Endothelial cell of umbilical vein (primary cell): ENCODE results near the gene TRIM52. TPM values are rescaled to one million over a fixed set of nuclear protein-coding genes. Genes with fewer than 3 reads are reported as not detected.

ENCODE experiments used
- BruUV-seq: library from RNA; stranded (reverse); fragments of 400-500 nt; replicated peaks from 2 replicates; lab custom pipeline; 2021; lab: Mats Ljungman, UMichigan
- CTCF ChIA-PET: fragments of 300-600, 350-600 bp; sonication (Branson Sonifier 250); formaldehyde crosslinking; loops from one replicate; lab custom pipeline; 2021; ENCODE audit warnings: antibody characterized with exemption, inconsistent platforms; lab: Charles Lee
- POLR2A ChIA-PET: fragments of 300-600, 350-600 bp; sonication (Branson Sonifier 250); formaldehyde crosslinking; loops from one replicate; lab custom pipeline; 2021; ENCODE audit warnings: antibody characterized with exemption, inconsistent platforms; lab: Charles Lee
- DNase-seq: peaks from one replicate; pipeline ENCODE4 v3.0.0-alpha.2; 2011; ENCODE audit warnings: low read depth, low spot score
- FAIRE-seq: peaks from 2 replicates; lab custom pipeline; 2011; peaks lifted over from hg19 to GRCh38; lab: Jason Lieb, UNC
- H2AFZ ChIP-seq: 2 replicates; pipeline ENCODE4 v1.6.0; 2012; ENCODE audit warnings: low read depth, low read length, control low read depth, inconsistent platforms
- H3K27ac ChIP-seq: 2 replicates; pipeline ENCODE4 v1.5.1; 2011; ENCODE audit warnings: low read depth, mild to moderate bottlenecking, control low read depth, low read length, moderate library complexity; ENCODE audit not compliant: insufficient read depth
- H3K27me3 ChIP-seq, 2 experiments: 2 replicates each; pipeline versions ENCODE4 v1.6.0 to v1.6.1; 2011; ENCODE audit warnings: low read length in 2 of 2, mixed read lengths in 1 of 2; ENCODE audit not compliant: control insufficient read depth in 2 of 2, insufficient read depth in 2 of 2
- H3K36me3 ChIP-seq, 2 experiments: 2 replicates in 1 of 2; 3 replicates in 1 of 2; pipeline ENCODE4 v1.5.1; 2011; ENCODE audit warnings: low read length in 2 of 2, mild to moderate bottlenecking in 1 of 2, moderate library complexity in 1 of 2; ENCODE audit not compliant: control insufficient read depth in 2 of 2, insufficient read depth in 2 of 2; ENCODE audit errors: extremely low read depth in 1 of 2
- H3K4me1 ChIP-seq: 3 replicates; pipeline ENCODE4 v1.5.1; 2011; ENCODE audit warnings: mild to moderate bottlenecking, low read length; ENCODE audit not compliant: control insufficient read depth, insufficient read depth; ENCODE audit errors: extremely low read depth
- H3K4me2 ChIP-seq: 2 replicates; pipeline ENCODE4 v1.6.1; 2011; ENCODE audit warnings: low read length, control low read depth, mixed read lengths; ENCODE audit not compliant: insufficient read depth
- H3K4me3 ChIP-seq, 3 experiments: fragments of 200-600 bp in 1 of 3; sonication (generic), shearing (Covaris generic) in 1 of 3; replicated peaks in 1 of 3; 2 replicates each; pipeline ENCODE4 v1.5.1; 2011 to 2016; ENCODE audit warnings: control low read depth in 3 of 3, low read length in 3 of 3, mild to moderate bottlenecking in 2 of 3, inconsistent platforms in 1 of 3, low read depth in 1 of 3, moderate library complexity in 1 of 3; ENCODE audit not compliant: insufficient read depth in 1 of 3
- H3K79me2 ChIP-seq: 2 replicates; pipeline ENCODE4 v1.6.0; 2012; ENCODE audit warnings: low read length, inconsistent platforms; ENCODE audit not compliant: control insufficient read depth, insufficient read depth
- H3K9ac ChIP-seq: replicated peaks from 2 replicates; pipeline ENCODE3; 2011; ENCODE audit warnings: low read length, control low read depth; ENCODE audit not compliant: insufficient read depth; ENCODE audit errors: extremely low read depth
- H3K9me1 ChIP-seq: replicated peaks from 3 replicates; pipeline ENCODE4 v1.6.0; 2011; ENCODE audit warnings: mild to moderate bottlenecking, low read length; ENCODE audit not compliant: control insufficient read depth, insufficient read depth; ENCODE audit errors: extremely low read depth
- H3K9me3 ChIP-seq: replicated peaks from 2 replicates; pipeline ENCODE4 v1.5.1; 2012; ENCODE audit warnings: low read length, inconsistent platforms; ENCODE audit not compliant: control insufficient read depth, insufficient read depth
- H4K20me1 ChIP-seq: replicated peaks from 2 replicates; pipeline ENCODE3; 2011; ENCODE audit warnings: mild to moderate bottlenecking, low read length; ENCODE audit not compliant: control insufficient read depth, insufficient read depth; ENCODE audit errors: extremely low read depth
- EZH2 ChIP-seq: IDR thresholded peaks from 2 replicates; pipeline ENCODE4 v1.6.1; 2012; ENCODE audit warnings: borderline replicate concordance, low read depth, mild to moderate bottlenecking, moderate library complexity, low read length, inconsistent platforms; ENCODE audit not compliant: severe bottlenecking
- FOS ChIP-seq: IDR thresholded peaks from 2 replicates; pipeline ENCODE4 v1.6.1; 2011; ENCODE audit warnings: mild to moderate bottlenecking, low read length, moderate library complexity, borderline replicate concordance; ENCODE audit not compliant: insufficient read depth
- GATA2 ChIP-seq: IDR thresholded peaks from 2 replicates; pipeline ENCODE4 v1.7.0; 2011; ENCODE audit warnings: low read depth, mild to moderate bottlenecking, moderate library complexity, mixed read lengths, low read length; ENCODE audit not compliant: insufficient read length, insufficient read depth
- JUN ChIP-seq: IDR thresholded peaks from 2 replicates; pipeline ENCODE4 v1.6.1; 2011; ENCODE audit warnings: borderline replicate concordance, low read depth; ENCODE audit not compliant: insufficient read length, insufficient read depth
- MYC ChIP-seq: IDR thresholded peaks from one replicate; pipeline ENCODE4 v1.6.1; 2011; ENCODE audit warnings: mild to moderate bottlenecking, low read depth, low read length
- POLR2A ChIP-seq: IDR thresholded peaks from 2 replicates; pipeline ENCODE4 v1.6.1; 2012; ENCODE audit warnings: low read depth, mild to moderate bottlenecking, control low read depth, low read length
- POLR2AphosphoS5 ChIP-seq: IDR thresholded peaks from 2 replicates; pipeline ENCODE4 v1.6.1; 2012; ENCODE audit warnings: low read depth, mild to moderate bottlenecking, control low read depth, low read length, moderate library complexity; ENCODE audit not compliant: insufficient read depth
- dilution Hi-C: fragments of 300-500 bp; cut with MboI; formaldehyde crosslinking; loops from one replicate; pipeline ENCODE4 v1.15.0; 2019; ENCODE audit warnings: low sequenced_read_pairs; ENCODE audit not compliant: extremely low pct_ligation_motif_present
- intact Hi-C: fragments of 100-400 bp; cut with micrococcal nuclease; formaldehyde crosslinking; loops from one replicate; pipeline ENCODE4 v1.10.0; 2022
- polyA plus RNA-seq, 4 experiments: library from polyadenylated mRNA; depleted of rRNA in 3 of 4; stranded (reverse) in 3 of 4; unstranded in 1 of 4; fragments of >200 nt; gene quantifications; 2 replicates each; pipeline versions ENCODE4 v1.2.1 to v1.2.3, GENCODE V29; 2011 to 2012; ENCODE audit warnings: missing spikeins in 1 of 4
- total RNA-seq: library from RNA; stranded (reverse); gene quantifications from 2 replicates; pipeline ENCODE4 v1.2.3, GENCODE V29; 2021
- TF ChIP-seq, protein P1 (sequence below), 2 donors: IDR thresholded peaks; 1 replicate in 1 of 2; 2 replicates in 1 of 2; pipeline ENCODE4 v1.5.1; 2011; ENCODE audit warnings: low read length in 2 of 2, mild to moderate bottlenecking in 2 of 2, moderate library complexity in 2 of 2, control low read depth in 1 of 2, inconsistent platforms in 1 of 2, low read depth in 1 of 2; ENCODE audit not compliant: insufficient read depth in 1 of 2; ENCODE audit errors: extremely low read depth in 1 of 2
- TF ChIP-seq, protein P2 (sequence below): IDR thresholded peaks from 2 replicates; pipeline ENCODE4 v1.6.1; 2011; ENCODE audit not compliant: insufficient read depth, insufficient read length

TRIM52 gene
- total and polyA plus RNA-seq, 2 donors (not counting 3 experiments of a cell fraction or from before 2014, with no cell fraction given), result 5.6 to 10.1 TPM

DNA sequence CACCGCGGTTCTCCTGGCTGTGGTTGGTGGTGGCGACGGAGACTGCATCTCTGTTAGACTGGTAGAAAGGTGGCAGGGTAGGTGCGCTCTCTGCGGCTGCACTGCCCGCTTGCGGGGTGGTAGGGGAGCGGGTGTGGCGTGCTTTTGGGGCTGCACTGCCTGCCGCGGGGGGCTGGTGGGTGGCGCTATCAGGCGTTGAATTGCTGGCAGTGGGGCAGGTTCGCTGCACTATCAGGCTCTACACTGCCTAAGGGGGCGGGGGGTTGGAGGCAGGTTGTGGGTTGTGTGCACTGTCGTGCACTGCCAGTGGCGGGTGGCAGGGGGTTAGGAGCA lies 21.0 kb upstream of the TRIM52 start:
- H4K20me1 ChIP-seq, result no peaks in the 10 kb centered on the region
- DNase-seq (no peak), FAIRE-seq (no peak)
- H3K4me2 ChIP-seq, result no peak overlapping the region
- no peaks in the 10 kb centered on the region for H3K9me3 ChIP-seq
- TF ChIP-seq GATA2 (no peak), MYC (no peak), JUN (no peak), POLR2A (no peak), EZH2 (no peak), FOS (no peak), POLR2AphosphoS5 (no peak)
- TF ChIP-seq, protein P1, sequence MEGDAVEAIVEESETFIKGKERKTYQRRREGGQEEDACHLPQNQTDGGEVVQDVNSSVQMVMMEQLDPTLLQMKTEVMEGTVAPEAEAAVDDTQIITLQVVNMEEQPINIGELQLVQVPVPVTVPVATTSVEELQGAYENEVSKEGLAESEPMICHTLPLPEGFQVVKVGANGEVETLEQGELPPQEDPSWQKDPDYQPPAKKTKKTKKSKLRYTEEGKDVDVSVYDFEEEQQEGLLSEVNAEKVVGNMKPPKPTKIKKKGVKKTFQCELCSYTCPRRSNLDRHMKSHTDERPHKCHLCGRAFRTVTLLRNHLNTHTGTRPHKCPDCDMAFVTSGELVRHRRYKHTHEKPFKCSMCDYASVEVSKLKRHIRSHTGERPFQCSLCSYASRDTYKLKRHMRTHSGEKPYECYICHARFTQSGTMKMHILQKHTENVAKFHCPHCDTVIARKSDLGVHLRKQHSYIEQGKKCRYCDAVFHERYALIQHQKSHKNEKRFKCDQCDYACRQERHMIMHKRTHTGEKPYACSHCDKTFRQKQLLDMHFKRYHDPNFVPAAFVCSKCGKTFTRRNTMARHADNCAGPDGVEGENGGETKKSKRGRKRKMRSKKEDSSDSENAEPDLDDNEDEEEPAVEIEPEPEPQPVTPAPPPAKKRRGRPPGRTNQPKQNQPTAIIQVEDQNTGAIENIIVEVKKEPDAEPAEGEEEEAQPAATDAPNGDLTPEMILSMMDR (IDR thresholded peaks at IDR 0.05; ENCODE audit: extremely low read depth in 1 of 2, insufficient read depth in 1 of 2, low read depth in 1 of 2, low read length in 2 of 2), result no peak
- TF ChIP-seq, protein P2, sequence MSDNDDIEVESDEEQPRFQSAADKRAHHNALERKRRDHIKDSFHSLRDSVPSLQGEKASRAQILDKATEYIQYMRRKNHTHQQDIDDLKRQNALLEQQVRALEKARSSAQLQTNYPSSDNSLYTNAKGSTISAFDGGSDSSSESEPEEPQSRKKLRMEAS, result no peak
- no peaks in the 10 kb centered on the region for H3K4me1 ChIP-seq
- intact Hi-C loops (no loop called here), dilution Hi-C loops (no loop called here)
- ChIA-PET POLR2A (no interaction called here), CTCF (no interaction called here)
- no peak overlapping the region for H3K27ac ChIP-seq
- H3K79me2 ChIP-seq, result no peaks in the 10 kb centered on the region
- no peak overlapping the region for H3K4me3 ChIP-seq
- no peaks in the 10 kb centered on the region for H3K9me1 ChIP-seq
- no peaks in the 10 kb centered on the region for H3K36me3 ChIP-seq
- peaks cover 0 to 1% of the 10 kb centered on the region in 2 experiments for H3K27me3 ChIP-seq
- H2AFZ ChIP-seq, result no peak overlapping the region
- H3K9ac ChIP-seq, result no peak overlapping the region
- no TSS peak for BruUV-seq
